ENCODE measurements around the gene TRH.

The TRH gene, protein sequence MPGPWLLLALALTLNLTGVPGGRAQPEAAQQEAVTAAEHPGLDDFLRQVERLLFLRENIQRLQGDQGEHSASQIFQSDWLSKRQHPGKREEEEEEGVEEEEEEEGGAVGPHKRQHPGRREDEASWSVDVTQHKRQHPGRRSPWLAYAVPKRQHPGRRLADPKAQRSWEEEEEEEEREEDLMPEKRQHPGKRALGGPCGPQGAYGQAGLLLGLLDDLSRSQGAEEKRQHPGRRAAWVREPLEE

DNA sequence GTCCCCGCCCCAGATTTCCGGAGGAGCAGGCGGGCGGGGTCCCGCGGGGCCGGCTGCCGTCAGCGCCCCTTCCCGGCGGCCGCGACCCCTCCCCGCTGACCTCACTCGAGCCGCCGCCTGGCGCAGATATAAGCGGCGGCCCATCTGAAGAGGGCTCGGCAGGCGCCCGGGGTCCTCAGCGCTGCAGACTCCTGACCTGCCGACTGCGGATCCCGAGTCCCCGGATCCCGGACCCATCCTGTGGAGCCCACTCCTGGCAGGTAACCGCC, at the start of gene TRH:
TSS of gene TRH (plus strand) at position 157 of the 269 bp plus-strand sequence. CDS start 1,097 bp downstream, outside the sequence.
- peak; percentile 76 for DNase-seq

DNA sequence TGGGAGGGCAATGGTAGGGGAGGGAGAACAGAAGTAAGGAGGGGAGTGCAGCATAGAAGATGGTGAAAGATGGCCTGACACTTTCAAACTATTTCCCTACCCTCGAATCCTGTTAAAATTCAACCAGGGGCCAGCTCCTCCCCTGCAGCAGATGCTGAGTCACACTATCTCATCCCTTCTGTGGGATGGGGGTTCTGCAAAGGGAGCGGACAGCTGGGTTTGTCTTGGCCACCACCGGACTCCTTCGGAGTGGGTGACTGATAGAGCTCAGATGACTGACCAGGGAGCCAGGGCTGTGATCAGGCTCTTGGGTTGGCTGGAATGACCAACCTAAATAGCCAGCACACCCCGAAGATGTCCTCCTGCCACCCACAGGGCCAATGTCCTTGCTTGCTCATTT, 47.4 kb upstream of the TRH start:
- no peak for DNase-seq

GRCh38 chr3:129929383-129929782, 45.1 kb upstream of the TRH start:
- DNase-seq = no peak

DNA sequence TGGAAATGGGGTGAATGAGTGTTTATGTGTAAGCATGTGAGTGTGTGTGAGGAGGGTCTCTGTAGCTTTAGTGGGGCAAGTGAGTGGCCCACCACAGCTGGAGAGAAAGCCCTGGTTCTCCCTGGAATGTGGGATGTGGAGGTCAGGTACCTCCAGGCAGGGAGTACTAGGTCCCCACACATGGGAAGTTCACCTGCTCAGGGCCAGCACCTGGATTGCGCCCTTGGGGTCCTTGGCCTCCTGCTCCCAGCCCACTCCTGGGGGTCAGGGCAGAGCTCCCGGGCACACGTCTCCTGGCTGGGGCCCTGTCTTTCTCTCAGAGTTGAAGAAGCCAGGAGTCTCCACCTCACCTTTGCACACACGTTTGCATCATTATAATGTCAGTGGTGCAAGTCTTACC, 41.0 kb upstream of the TRH start:
- no peak for DNase-seq

DNA sequence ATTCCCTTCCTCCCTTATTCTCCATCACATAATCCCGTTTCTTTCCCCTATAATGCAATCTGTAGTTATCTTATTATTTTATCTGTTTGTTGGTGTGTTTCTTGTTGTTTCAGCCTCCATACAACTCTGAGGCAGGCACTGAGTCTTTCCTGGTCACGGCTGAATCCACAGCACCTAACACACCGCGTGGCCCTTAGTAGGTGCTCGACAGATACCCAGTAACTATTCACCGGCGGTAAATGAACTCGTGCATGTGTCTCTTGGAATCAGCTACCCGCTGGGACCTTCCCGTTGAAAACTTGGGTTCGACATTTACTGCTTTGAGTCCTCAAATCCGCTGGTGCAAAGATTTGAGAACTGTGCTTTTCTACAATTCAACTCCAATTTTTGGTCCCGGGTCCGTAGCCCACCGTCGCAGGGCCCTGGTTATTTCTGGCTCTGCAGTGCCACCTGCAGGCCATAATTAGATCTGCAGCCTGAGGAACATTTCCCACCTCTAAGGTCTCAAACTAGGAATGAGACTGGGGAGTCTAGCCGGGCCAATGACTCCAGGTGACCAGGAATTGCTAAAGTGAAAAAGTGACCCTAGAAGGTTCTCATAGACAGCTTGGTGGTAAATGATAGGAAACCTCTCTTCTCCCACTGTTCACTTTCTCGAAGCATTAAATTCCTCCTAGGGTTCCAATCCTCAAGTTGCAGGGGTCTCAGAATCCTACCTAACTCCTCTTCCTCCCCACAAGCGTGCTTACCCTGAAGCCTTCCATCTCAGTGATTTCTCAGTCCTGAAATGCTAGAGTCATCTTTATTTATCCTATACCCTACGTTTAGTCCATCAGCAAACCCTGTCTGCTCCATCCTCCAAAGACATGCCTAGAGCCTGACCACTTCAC, 40.0 kb upstream of the TRH start:
- DNase-seq = peak; percentile 79

- DNase-seq = peak; percentile 78
These were observed 37.8 kb upstream of the TRH start for GRCh38 chr3:129936757-129937156.

DNA sequence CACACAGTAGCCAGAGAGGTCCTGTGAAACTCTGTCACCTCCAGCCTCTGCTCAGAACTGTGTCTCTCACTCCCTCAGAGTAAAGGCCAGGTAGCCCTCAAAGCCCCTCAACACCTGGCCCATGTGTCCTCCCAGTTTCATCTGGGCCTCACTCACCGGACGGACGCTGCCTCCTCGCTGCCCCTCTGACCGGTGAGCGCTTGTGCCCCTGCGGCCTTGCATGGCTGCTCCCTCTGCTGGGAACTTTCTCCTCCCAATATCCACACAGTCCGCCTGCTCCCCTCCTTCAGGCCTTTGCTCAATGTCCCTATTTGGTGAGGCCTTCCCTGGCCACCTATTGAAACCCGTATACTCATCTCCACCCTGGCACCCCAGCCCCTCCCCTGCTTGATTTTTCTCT, 36.8 kb upstream of the TRH start:
- no peak for DNase-seq

GRCh38 chr3:129938140-129938930, 36.2 kb upstream of the TRH start:
- peak; percentile 15 for DNase-seq

DNA sequence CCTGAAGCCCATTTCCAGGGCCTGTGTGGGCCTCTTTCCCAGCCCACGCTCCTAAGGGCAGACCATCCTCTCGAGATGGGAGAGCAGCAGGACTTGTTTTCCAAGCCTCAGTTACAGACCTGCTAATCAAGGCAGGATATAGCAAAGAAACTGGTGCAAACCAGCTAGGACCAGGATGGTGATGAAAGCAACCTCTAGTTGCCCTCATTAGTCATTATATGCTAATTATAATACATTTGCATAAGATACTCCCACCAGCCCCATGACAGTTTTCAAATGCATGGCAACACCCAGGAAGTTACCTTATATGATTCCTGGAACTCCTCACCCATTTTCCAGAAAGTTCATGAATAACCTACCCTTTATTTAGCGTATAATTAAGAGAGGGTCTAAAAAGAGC, 34.4 kb upstream of the TRH start:
- no peak for DNase-seq

GRCh38 chr3:129942296-129942695, 32.2 kb upstream of the TRH start:
- peak; percentile 93 for DNase-seq

GRCh38 chr3:129943020-129943419, 31.5 kb upstream of the TRH start:
- DNase-seq = no peak

- no peak for DNase-seq
These were observed 29.8 kb upstream of the TRH start for GRCh38 chr3:129944709-129945108.

DNA sequence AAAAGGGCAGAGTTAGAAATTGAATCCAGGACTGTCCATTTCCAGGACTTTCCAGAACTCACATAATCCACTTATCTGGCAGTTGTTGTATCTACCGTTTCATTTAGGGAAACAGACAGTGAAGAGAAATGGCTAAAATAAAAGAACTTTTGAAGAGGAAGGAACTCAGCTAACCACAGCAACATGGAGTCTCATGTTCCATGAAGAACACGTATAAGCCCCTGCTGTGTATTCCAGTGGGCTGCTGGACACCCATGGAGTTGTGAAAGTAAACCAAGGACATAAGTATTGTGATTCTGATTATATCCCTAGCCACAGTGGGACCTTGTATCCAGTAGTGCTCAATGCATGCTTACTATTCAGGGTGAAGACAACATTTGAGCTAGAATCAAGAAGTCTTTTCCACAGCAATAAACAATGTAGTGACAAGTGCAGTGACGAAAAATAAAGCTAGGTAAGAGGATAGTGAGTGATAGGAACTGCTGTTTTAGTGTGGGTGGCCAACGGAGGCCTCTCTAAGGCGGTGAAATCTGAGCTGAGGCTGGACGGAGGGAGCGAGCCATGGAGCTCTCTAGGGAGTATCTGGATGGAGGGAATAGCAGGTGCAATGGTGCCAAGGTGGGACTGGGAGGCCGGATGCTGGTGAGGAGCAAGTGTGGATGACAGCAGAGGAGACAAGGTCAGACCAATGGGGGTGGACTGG, 26.8 kb upstream of the TRH start:
- DNase-seq = no peak

- DNase-seq = no peak
These were observed 24.0 kb upstream of the TRH start for GRCh38 chr3:129950318-129951046.

DNA sequence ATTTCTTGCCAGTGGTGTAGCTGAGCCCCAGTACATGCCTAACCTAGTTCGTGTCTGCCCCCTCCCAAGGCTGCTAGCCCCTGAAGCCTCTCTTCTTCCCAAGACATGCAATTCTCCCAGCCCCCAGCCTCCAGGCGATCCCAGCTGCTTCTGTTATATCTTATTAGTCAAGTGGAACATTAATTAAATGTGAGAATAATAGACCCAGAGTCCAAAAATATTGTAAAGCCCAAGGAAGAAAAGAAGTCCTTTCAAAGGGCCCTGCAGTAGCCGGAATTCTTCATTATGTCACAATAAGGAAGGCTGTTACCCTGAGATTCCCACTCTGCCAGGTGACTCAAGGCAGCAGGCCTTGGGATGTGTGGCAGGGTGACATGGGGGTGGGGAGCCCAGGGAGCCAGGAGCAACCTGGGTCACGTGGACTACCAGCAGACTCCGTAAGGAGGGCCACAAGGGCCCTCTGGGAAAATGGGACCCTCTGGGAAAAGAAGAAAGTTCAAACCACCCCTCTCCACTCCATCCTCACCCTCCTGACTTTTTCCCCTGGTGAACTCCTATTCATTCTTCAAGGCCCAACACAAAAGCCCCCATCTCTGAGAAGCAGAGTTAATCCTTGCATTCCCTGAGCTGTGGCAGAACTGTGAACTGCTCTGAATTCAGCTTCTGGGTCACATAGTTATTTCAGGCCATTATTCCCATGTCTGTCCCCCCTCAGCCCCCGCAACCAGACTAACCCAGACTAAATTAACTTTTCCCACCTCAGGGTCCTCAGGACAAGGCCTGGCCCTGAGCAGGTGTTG, 21.8 kb upstream of the TRH start:
- DNase-seq = peak; percentile 76

DNA sequence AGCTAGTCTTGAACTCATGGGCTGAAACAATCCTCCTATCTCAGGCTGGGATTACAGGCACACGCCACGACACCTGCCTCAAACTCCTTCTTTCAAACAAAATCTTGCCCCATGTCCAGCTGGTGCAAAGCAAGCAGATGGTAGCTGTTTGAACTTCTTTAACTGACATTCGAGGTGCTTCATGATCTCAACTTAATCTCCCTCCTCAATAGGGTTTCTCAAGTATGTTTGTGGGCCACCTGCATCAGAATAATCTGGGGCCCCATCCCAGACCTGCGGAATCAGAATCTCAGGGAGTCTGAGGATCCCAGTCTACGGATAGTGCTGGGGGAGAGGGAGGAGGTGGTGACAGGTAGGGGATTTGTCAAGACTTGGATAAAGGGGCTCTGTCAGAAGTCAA, 20.9 kb upstream of the TRH start:
- no peak for DNase-seq

DNA sequence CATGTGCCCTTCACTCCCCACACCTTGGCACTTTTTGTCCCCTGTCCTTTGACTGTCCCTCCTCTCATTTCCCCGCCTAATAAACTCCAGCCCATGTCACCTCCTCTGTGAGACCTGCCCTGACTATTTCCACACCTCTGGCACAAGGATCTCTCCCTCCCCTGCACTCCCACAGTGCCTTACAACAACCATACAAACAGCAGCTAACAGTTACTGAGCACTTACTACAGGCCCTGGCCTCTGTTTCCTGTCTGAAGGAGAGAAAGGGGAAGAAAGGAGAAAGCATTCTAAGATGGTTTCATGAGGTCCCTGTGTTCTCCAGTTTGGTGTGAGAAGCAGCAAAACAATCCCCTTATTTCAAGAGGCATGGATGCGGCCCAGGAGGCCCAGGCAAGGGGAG, 20.0 kb upstream of the TRH start:
- no peak for DNase-seq

DNA sequence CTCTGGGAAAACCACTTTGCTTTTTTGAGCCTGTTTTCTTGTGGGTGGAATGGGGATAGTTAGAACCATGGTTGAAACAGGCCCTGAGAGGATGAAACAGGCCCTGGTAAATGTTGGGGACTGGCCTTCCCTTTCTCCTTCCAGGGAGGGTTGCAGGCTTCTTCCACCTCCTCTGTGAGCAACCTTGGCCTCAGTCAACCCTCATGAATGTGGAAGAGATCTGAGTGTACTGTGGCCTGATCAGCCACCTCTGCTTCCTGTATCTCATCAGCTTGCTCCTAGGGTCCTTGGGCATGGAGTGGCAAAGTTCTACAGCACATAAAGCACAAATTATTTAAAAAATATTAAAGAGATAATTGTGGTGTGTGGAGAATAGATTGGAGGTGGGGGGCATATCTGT, 17.6 kb upstream of the TRH start:
- no peak for DNase-seq

GRCh38 chr3:129958755-129959154, 15.8 kb upstream of the TRH start:
- no peak for DNase-seq

DNA sequence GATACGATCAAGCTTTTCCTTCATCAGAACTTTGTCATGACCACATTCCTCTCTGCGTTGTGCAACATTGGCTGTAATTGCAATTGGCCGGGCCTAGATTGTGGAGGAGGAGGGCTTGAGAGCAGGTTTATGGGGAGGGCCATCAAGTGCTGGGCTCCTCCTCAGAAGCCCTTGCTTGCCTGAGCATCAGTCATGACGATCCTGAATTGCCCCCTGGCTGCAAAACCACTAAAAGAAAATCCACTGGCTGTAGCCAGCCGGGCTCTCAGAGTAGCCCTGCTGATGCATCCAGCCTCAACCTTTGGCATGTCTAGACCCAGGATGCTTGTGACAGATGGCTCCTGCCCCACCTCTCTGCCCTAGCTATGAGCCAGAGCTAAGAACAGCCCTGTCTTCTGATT, 13.4 kb upstream of the TRH start:
- no peak for DNase-seq

GRCh38 chr3:129962600-129962999, 11.9 kb upstream of the TRH start:
- no peak for DNase-seq

- DNase-seq = no peak
These were observed 8.6 kb upstream of the TRH start for GRCh38 chr3:129965937-129966336.
